K562 (cell line): ENCODE data around the gene ALG9. TPM values are rescaled to one million over a fixed set of nuclear protein-coding genes. Genes with fewer than 3 reads are reported as not detected.

Source experiments
- ATAC-seq: fragments of 200-7000 bp; cut with Tn5 transposase; 3 replicates; pipeline ENCODE4 v1.9.1; 2020; ENCODE audit warnings: moderate library complexity
- BruUV-seq: library from RNA; stranded (reverse); fragments of 400-500 nt; replicated peaks from 2 replicates; lab custom pipeline; 2021; lab: Mats Ljungman, UMichigan
- CTCF ChIA-PET: fragments of 300-600 bp; formaldehyde crosslinking; extraction: SDS; loops from one replicate; lab custom pipeline; 2021; ENCODE audit warnings: low intra/inter-chr PET ratio; lab: Yijun Ruan, JAX
- POLR2A ChIA-PET: fragments of 300-600, 350-650 bp; sonication (Branson Sonifier 250); formaldehyde crosslinking; extraction: SDS; loops from one replicate; lab custom pipeline; 2021; ENCODE audit warnings: antibody characterized with exemption, inconsistent platforms; lab: Yijun Ruan, JAX
- DNase-seq, 4 experiments: peaks; one replicate each; pipeline versions ENCODE4 v3.0.0 to v3.0.0-alpha.2; 2011 to 2018; ENCODE audit warnings: low spot score in 3 of 4, mixed read lengths in 3 of 4; ENCODE audit errors: extremely low read depth in 1 of 4
- FAIRE-seq: peaks from 2 replicates; lab custom pipeline; 2011; peaks lifted over from hg19 to GRCh38; lab: Jason Lieb, UNC
- H2AFZ ChIP-seq: 2 replicates; pipeline ENCODE4 v1.6.0; 2011; ENCODE audit warnings: low read depth, low read length, control low read depth, inconsistent platforms
- H3K27ac ChIP-seq: fragments of 200-600 bp; 3 replicates; pipeline ENCODE4 v1.8.0; 2011; ENCODE audit warnings: low read depth, mild to moderate bottlenecking, control low read depth, inconsistent platforms, low read length, moderate library complexity, mixed read lengths; ENCODE audit errors: extremely low read depth
- H3K27me3 ChIP-seq, 2 experiments: fragments of 300-600 bp in 1 of 2; 2 replicates in 1 of 2; 3 replicates in 1 of 2; pipeline versions ENCODE4 v1.6.0 to v1.8.0; 2011; ENCODE audit warnings: inconsistent platforms in 2 of 2, low read length in 2 of 2, mild to moderate bottlenecking in 1 of 2, mixed read lengths in 1 of 2, moderate library complexity in 1 of 2; ENCODE audit not compliant: control insufficient read depth in 2 of 2, insufficient read depth in 2 of 2
- H3K36me3 ChIP-seq: fragments of 300-600 bp; 3 replicates; pipeline ENCODE4 v1.8.0; 2011; ENCODE audit warnings: mild to moderate bottlenecking, low read length, inconsistent platforms; ENCODE audit not compliant: control insufficient read depth, insufficient read depth
- H3K4me1 ChIP-seq, 2 experiments: fragments of 200-600 bp in 1 of 2; replicated peaks in 1 of 2; 2 replicates in 1 of 2; 3 replicates in 1 of 2; pipeline versions ENCODE4 v1.5.1 to v1.8.0; 2011; ENCODE audit warnings: inconsistent platforms in 2 of 2, low read length in 2 of 2, mild to moderate bottlenecking in 1 of 2, mixed read lengths in 1 of 2, moderate library complexity in 1 of 2; ENCODE audit not compliant: control insufficient read depth in 2 of 2, insufficient read depth in 2 of 2
- H3K4me2 ChIP-seq: 2 replicates; pipeline ENCODE4 v1.6.1; 2011; ENCODE audit warnings: low read length, control low read depth, inconsistent platforms, mixed read lengths; ENCODE audit not compliant: insufficient read depth
- H3K4me3 ChIP-seq: fragments of 200-600 bp; sonication (generic), shearing (Covaris generic); 2 replicates; pipeline ENCODE4 v1.5.1; 2016; ENCODE audit warnings: control low read depth, inconsistent platforms
- H3K79me2 ChIP-seq: fragments of 200-600 bp; 3 replicates; pipeline ENCODE4 v1.8.0; 2011; ENCODE audit warnings: low read length, inconsistent platforms; ENCODE audit not compliant: control insufficient read depth, insufficient read depth
- H3K9ac ChIP-seq, 2 experiments: 2 replicates each; pipeline versions ENCODE4 v1.6.0 to v1.6.1; 2011; ENCODE audit warnings: low read depth in 2 of 2, low read length in 2 of 2, control low read depth in 1 of 2, inconsistent platforms in 1 of 2, mild to moderate bottlenecking in 1 of 2, mixed read lengths in 1 of 2; ENCODE audit not compliant: insufficient read depth in 1 of 2
- H3K9me1 ChIP-seq: one replicate; pipeline ENCODE4 v1.6.0; 2011; ENCODE audit warnings: inconsistent platforms, mild to moderate bottlenecking, low read length, moderate library complexity; ENCODE audit not compliant: control insufficient read depth, insufficient read depth
- H3K9me3 ChIP-seq: replicated peaks from 2 replicates; pipeline ENCODE4 v1.5.1; 2011; ENCODE audit warnings: low read depth, low read length, inconsistent platforms; ENCODE audit not compliant: control insufficient read depth, insufficient read depth
- H4K20me1 ChIP-seq: replicated peaks from 2 replicates; pipeline ENCODE4 v1.6.1; 2011; ENCODE audit warnings: low read length, inconsistent platforms, mixed read lengths; ENCODE audit not compliant: control insufficient read depth, insufficient read depth
- KLF1 ChIP-seq: fragments of 450-650 bp; IDR thresholded peaks from 2 replicates; pipeline ENCODE4 v1.6.1; 2016; ENCODE audit warnings: missing genetic modification characterization, missing compliant biosample characterization
- MNT ChIP-seq, 2 experiments: fragments of 450-650 bp; conservative IDR thresholded peaks; 2 replicates each; pipeline ENCODE4 v1.6.1; 2017; ENCODE audit warnings: mild to moderate bottlenecking in 2 of 2, moderate library complexity in 2 of 2
- NFIX ChIP-seq: fragments of 250-450 bp; sonication (Bioruptor Pico); IDR thresholded peaks from 2 replicates; pipeline ENCODE4 v1.4.0; 2020; ENCODE audit warnings: low read depth, mild to moderate bottlenecking, moderate library complexity
- SIX5 ChIP-seq, 2 experiments: IDR thresholded peaks; 2 replicates each; pipeline ENCODE4 v1.6.1; 2011; ENCODE audit warnings: low read length in 2 of 2, borderline replicate concordance in 1 of 2, low read depth in 1 of 2, mild to moderate bottlenecking in 1 of 2, moderate library complexity in 1 of 2; ENCODE audit not compliant: insufficient read depth in 1 of 2
- YY1 ChIP-seq, 3 experiments: IDR thresholded peaks; 2 replicates each; pipeline ENCODE4 v1.6.1; 2011; ENCODE audit warnings: low read length in 2 of 3, mild to moderate bottlenecking in 2 of 3, moderate library complexity in 2 of 3, borderline replicate concordance in 1 of 3, control low read depth in 1 of 3, low read depth in 1 of 3; ENCODE audit not compliant: insufficient read depth in 3 of 3, insufficient replicate concordance in 2 of 3, control insufficient read depth in 1 of 3, insufficient read length in 1 of 3; ENCODE audit errors: extremely low read depth in 1 of 3
- ZKSCAN1 ChIP-seq: fragments of 150-350 bp; IDR thresholded peaks from 2 replicates; pipeline ENCODE4 v1.6.1; 2016; ENCODE audit warnings: low read depth, low read length
- WGBS: fragments of 100-300 bp; shearing (Covaris generic); methylation state at CpG from one replicate; pipeline ENCODE4 v1.1.6; 2016; ENCODE audit warnings: low coverage, mixed read lengths; ENCODE audit not compliant: insufficient coverage; ENCODE audit errors: missing lambda C conversion rate; 5-methylcytosine and 5-hydroxymethylcytosine counted together
- in situ Hi-C: fragments of 300-500 bp; cut with MboI; formaldehyde crosslinking; loops from 4 replicates; pipeline ENCODE4 v1.15.0; 2018; ENCODE audit warnings: inconsistent platforms, mixed read lengths
- intact Hi-C: fragments of 100-400 bp; cut with micrococcal nuclease; formaldehyde crosslinking; loops from 2 replicates; pipeline ENCODE4 v1.14.2; 2022
- polyA plus RNA-seq, 8 experiments: library from polyadenylated mRNA; depleted of rRNA in 4 of 8; stranded (reverse) in 5 of 8; unstranded in 3 of 8; fragments of >200 nt; fragmentation: Nextera tagmentation in 2 of 8; fragmentation: Illumina TruSeq in 1 of 8; extraction: Ambion mirVana in 2 of 8; extraction: Trizol in 1 of 8; gene quantifications; 2 replicates each; pipeline versions ENCODE4 v1.2.1 to v1.2.3, GENCODE V29; 2011 to 2014; ENCODE audit warnings: inconsistent platforms in 1 of 8, missing spikeins in 1 of 8
- total RNA-seq, 7 experiments: library from RNA; depleted of rRNA in 6 of 7; stranded (reverse); fragments of >200 nt in 6 of 7; fragmentation: Illumina TruSeq in 2 of 7; extraction: Trizol in 2 of 7; gene quantifications; 2 replicates each; pipeline versions ENCODE4 v1.2.1 to v1.2.3, GENCODE V29; 2011 to 2021; ENCODE audit warnings: low replicate concordance in 1 of 7
- TF ChIP-seq, protein P1 (sequence below): sonication (generic); formaldehyde crosslinking; IDR thresholded peaks from 2 replicates; pipeline ENCODE4 v1.8.0; 2022; ENCODE audit warnings: missing genetic modification reagents, mild to moderate bottlenecking, moderate library complexity, borderline replicate concordance
- TF ChIP-seq, protein P2 (sequence below): fragments of 450-650 bp; formaldehyde crosslinking; IDR thresholded peaks from 2 replicates; pipeline ENCODE4 v1.4.0; 2020; ENCODE audit warnings: mild to moderate bottlenecking, moderate library complexity

Gene ALG9
- total and polyA plus RNA-seq, 9 of the 15 experiments (the other 6 are each of a cell fraction or from before 2014, with no cell fraction given): 11.5 to 40.5 (median 24.9) TPM

DNA sequence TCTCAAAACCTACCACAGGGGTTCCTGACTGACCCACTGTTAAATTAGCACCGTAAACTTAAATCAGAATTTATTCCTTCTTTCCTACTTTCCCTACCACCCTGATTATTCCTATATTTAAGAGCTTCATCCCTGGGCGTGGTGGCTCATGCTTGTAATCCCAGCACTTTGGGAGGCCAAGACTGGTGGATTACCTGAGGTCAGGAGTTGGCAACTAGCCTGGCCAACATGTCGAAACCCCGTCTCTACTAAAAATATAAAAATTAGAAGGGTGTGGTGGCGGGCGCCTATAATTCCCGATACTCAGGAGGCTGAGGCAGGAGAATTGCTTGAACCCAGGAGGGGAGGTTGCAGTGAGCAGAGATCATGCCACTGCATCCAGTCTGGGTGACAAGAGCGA is 20.3 kb downstream of the ALG9 start:
- intact Hi-C loops: no loop called here
- H3K27ac ChIP-seq: no peak overlapping the region
- no peaks in the 10 kb centered on the region for H3K9me3 ChIP-seq
- no peak overlapping the region for H3K4me2 ChIP-seq
- no peaks in the 10 kb centered on the region for H4K20me1 ChIP-seq
- in situ Hi-C loops: no loop called here
- ATAC-seq: no peak
- no peak for DNase-seq
- H3K9me1 ChIP-seq: no peaks in the 10 kb centered on the region
- H3K4me3 ChIP-seq: no peak overlapping the region
- no peak overlapping the region for H2AFZ ChIP-seq
- no peaks in the 10 kb centered on the region for H3K4me1 ChIP-seq
- no peaks in the 10 kb centered on the region for H3K27me3 ChIP-seq
- BruUV-seq: no TSS peak
- no peaks in the 10 kb centered on the region for H3K79me2 ChIP-seq
- H3K36me3 ChIP-seq: peaks cover 44% of the 10 kb centered on the region; the same call in 2 of the 3 replicates
- ChIA-PET POLR2A (no interaction called here), CTCF (interaction anchor here (1.2 kb wide), 1 partner anchor 286 kb away, joined by 3 read pairs; no protein-coding TSS in a partner anchor)
- 74% methylated on average over 7 of the region's 8 CpGs for WGBS
- FAIRE-seq: no peak
- TF ChIP-seq NFIX (CRISPR knock-in tag) (no peak), MNT (conservative IDR thresholded peaks at IDR 0.05) (no peak), KLF1 (tag) (no peak), SIX5 (IDR thresholded peaks at IDR 0.05; ENCODE audit: borderline replicate concordance in 1 of 2, insufficient read depth in 1 of 2, low read depth in 1 of 2, low read length in 2 of 2) (no peak), ZKSCAN1 (no peak), YY1 (IDR thresholded peaks at IDR 0.05; ENCODE audit: borderline replicate concordance in 1 of 3, control insufficient read depth in 1 of 3, extremely low read depth in 1 of 3, insufficient read depth in 3 of 3, insufficient read length in 1 of 3, insufficient replicate concordance in 2 of 3, low read depth in 1 of 3, low read length in 2 of 3) (no peak)
- TF ChIP-seq, protein P1, sequence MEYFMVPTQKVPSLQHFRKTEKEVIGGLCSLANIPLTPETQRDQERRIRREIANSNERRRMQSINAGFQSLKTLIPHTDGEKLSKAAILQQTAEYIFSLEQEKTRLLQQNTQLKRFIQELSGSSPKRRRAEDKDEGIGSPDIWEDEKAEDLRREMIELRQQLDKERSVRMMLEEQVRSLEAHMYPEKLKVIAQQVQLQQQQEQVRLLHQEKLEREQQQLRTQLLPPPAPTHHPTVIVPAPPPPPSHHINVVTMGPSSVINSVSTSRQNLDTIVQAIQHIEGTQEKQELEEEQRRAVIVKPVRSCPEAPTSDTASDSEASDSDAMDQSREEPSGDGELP (CRISPR knock-in tag): no peak
- TF ChIP-seq, protein P2, sequence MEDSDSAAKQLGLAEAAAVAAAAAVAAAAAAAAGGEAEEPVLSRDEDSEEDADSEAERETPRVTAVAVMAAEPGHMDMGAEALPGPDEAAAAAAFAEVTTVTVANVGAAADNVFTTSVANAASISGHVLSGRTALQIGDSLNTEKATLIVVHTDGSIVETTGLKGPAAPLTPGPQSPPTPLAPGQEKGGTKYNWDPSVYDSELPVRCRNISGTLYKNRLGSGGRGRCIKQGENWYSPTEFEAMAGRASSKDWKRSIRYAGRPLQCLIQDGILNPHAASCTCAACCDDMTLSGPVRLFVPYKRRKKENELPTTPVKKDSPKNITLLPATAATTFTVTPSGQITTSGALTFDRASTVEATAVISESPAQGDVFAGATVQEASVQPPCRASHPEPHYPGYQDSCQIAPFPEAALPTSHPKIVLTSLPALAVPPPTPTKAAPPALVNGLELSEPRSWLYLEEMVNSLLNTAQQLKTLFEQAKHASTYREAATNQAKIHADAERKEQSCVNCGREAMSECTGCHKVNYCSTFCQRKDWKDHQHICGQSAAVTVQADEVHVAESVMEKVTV (CRISPR knock-in tag): no peak
- TF ChIP-seq, all 486 proteins: peak for 0
- no peak overlapping the region for H3K9ac ChIP-seq
